HL-60 (cell line): Measurements from ENCODE around the gene ADAMTS17.

Experiments used
- DNase-seq, 2 experiments: peaks; one replicate each; pipeline ENCODE4 v3.0.0-alpha.2; 2010 to 2020; ENCODE audit warnings: low read depth in 1 of 2, low spot score in 1 of 2
- H3K27ac ChIP-seq: fragments of 250-450 bp; sonication (Bioruptor Pico); replicated peaks from 2 replicates; pipeline ENCODE4 v1.5.1; 2020; ENCODE audit warnings: mild to moderate bottlenecking, moderate library complexity
- H3K27me3 ChIP-seq: fragments of 250-450 bp; sonication (Bioruptor Pico); 2 replicates; pipeline ENCODE4 v1.5.1; 2021; ENCODE audit warnings: mild to moderate bottlenecking, moderate library complexity; ENCODE audit not compliant: insufficient read depth, poor library complexity, severe bottlenecking
- H3K4me3 ChIP-seq: replicated peaks from 2 replicates; pipeline ENCODE4 v1.5.1; 2011; ENCODE audit warnings: mild to moderate bottlenecking, control low read depth, low read length; ENCODE audit not compliant: insufficient read depth
- GABPA ChIP-seq: IDR thresholded peaks from 2 replicates; pipeline ENCODE4 v1.6.1; 2012; ENCODE audit warnings: low read depth
- POLR2AphosphoS5 ChIP-seq: IDR thresholded peaks from 2 replicates; pipeline ENCODE4 v1.6.1; 2012; ENCODE audit warnings: low read depth
- SPI1 ChIP-seq: IDR thresholded peaks from 2 replicates; pipeline ENCODE4 v1.6.1; 2012; ENCODE audit warnings: low read depth, mild to moderate bottlenecking, borderline replicate concordance
- TF ChIP-seq, protein P1 (sequence below): IDR thresholded peaks from 2 replicates; pipeline ENCODE4 v1.6.1; 2012; ENCODE audit warnings: low read depth; ENCODE audit not compliant: insufficient replicate concordance
- TF ChIP-seq, protein P2 (sequence below): IDR thresholded peaks from one replicate; pipeline ENCODE4 v1.5.1; 2011; ENCODE audit warnings: low read length, control low read depth, inconsistent platforms; ENCODE audit not compliant: insufficient read depth

The ADAMTS17 gene

DNA sequence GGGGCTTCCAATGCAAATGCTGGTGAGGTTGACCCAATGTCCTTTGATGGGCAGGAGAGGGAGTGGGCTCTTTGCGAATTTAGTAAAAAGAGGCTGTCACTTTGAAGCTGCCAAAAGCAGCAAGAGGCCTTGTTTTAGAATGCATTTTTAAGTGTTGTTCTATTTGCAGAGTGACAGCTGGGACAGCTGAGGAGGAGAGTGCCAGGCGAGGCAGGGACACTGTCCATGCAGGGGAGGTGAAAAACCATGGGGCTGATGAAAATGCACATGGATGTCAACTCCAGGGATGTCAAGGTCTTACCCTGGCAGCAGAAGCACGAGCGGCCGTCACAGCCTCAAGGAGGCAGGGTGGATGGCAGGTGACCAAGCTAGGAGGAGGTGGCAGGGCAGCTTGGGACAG lies 279.8 kb downstream of the ADAMTS17 start:
- H3K27me3 ChIP-seq: no peaks in the 10 kb centered on the region
- DNase-seq: no peak
- no peak overlapping the region for H3K4me3 ChIP-seq
- no peak overlapping the region for H3K27ac ChIP-seq
- TF ChIP-seq, protein P1, sequence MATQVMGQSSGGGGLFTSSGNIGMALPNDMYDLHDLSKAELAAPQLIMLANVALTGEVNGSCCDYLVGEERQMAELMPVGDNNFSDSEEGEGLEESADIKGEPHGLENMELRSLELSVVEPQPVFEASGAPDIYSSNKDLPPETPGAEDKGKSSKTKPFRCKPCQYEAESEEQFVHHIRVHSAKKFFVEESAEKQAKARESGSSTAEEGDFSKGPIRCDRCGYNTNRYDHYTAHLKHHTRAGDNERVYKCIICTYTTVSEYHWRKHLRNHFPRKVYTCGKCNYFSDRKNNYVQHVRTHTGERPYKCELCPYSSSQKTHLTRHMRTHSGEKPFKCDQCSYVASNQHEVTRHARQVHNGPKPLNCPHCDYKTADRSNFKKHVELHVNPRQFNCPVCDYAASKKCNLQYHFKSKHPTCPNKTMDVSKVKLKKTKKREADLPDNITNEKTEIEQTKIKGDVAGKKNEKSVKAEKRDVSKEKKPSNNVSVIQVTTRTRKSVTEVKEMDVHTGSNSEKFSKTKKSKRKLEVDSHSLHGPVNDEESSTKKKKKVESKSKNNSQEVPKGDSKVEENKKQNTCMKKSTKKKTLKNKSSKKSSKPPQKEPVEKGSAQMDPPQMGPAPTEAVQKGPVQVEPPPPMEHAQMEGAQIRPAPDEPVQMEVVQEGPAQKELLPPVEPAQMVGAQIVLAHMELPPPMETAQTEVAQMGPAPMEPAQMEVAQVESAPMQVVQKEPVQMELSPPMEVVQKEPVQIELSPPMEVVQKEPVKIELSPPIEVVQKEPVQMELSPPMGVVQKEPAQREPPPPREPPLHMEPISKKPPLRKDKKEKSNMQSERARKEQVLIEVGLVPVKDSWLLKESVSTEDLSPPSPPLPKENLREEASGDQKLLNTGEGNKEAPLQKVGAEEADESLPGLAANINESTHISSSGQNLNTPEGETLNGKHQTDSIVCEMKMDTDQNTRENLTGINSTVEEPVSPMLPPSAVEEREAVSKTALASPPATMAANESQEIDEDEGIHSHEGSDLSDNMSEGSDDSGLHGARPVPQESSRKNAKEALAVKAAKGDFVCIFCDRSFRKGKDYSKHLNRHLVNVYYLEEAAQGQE: no peak
- TF ChIP-seq, protein P2, sequence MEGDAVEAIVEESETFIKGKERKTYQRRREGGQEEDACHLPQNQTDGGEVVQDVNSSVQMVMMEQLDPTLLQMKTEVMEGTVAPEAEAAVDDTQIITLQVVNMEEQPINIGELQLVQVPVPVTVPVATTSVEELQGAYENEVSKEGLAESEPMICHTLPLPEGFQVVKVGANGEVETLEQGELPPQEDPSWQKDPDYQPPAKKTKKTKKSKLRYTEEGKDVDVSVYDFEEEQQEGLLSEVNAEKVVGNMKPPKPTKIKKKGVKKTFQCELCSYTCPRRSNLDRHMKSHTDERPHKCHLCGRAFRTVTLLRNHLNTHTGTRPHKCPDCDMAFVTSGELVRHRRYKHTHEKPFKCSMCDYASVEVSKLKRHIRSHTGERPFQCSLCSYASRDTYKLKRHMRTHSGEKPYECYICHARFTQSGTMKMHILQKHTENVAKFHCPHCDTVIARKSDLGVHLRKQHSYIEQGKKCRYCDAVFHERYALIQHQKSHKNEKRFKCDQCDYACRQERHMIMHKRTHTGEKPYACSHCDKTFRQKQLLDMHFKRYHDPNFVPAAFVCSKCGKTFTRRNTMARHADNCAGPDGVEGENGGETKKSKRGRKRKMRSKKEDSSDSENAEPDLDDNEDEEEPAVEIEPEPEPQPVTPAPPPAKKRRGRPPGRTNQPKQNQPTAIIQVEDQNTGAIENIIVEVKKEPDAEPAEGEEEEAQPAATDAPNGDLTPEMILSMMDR: no peak
- TF ChIP-seq POLR2AphosphoS5 (no peak), GABPA (no peak)

DNA sequence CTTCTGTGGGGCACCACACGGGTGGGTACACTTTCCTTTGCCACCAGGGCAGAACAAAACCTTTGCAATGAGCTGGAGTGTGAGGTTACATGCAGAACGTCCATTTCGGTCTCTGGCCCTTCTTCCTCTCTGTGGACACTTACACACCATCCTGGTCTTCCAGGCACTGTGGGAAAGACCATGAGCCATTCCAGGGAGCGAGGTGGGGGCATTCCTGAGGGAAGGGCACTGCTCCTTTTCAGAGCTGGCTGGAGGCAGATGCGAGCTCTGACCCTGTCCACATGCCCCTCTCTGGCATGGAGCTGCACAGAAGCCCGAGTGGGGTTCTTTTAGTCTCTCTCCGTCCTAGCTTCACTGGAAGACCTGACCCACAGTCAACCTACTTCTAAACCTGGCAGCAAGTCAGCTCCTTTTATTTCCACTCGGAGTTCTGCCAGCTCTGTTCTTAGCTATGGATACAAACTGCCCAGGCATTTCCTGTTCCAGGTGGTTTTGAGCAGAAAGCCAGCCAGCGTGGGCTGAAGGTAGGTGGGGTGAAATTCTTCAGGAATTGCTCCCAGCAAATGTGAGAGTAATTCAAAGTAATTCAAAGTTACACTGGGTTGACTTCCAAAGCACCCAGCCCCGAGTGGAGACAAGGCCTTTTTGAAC lies 281.4 kb downstream of the ADAMTS17 start:
- Histone ChIP-seq H3K4me3 (no peak overlapping the region), H3K27ac (no peak overlapping the region), H3K27me3 (no peaks in the 10 kb centered on the region)
- no peak for DNase-seq
- no peak for TF ChIP-seq POLR2AphosphoS5
- TF ChIP-seq, protein P1: no peak
- TF ChIP-seq, protein P2: no peak
- no peak for TF ChIP-seq SPI1
- no peak for TF ChIP-seq GABPA

DNA sequence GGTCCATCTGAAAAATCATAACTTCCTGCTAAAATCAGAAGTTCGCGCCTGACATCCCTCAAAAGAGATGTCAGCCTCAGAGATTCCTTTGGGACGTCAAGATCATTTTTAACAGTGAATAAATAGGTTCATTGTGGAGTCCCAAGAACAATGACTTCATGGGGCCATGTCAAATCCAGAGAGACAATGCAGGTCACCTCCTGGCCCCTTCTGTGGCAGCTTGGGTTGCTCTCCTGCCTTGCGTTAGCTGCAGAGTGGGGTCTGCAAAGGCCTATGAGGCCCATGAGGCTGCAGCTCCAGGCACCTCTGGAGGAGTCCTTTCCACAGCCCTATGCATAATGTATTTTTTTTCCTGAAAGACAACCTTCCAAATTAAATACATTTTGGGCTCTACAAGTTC lies 282.3 kb downstream of the ADAMTS17 start:
- DNase-seq: no peak
- Histone ChIP-seq H3K4me3 (no peak overlapping the region), H3K27ac (no peak overlapping the region), H3K27me3 (no peaks in the 10 kb centered on the region)
- TF ChIP-seq, protein P1: no peak
- no peak for TF ChIP-seq POLR2AphosphoS5
